ENCODE measurements around the gene UFC1. TPM values are rescaled to one million over a fixed set of nuclear protein-coding genes. Genes with fewer than 3 reads are reported as not detected.
A peak's percentile ranks its signal among the peaks of the same experiment; 100 is the strongest.

UFC1 gene
- polyA plus RNA-seq, 1 experiment: 89.4 TPM

GRCh38 chr1:161130266-161130665 lies 23.5 kb upstream of the UFC1 start:
- CTCF ChIA-PET: no interaction called here
- no peak for TF ChIP-seq CTCF (IDR thresholded peaks at IDR 0.05; ENCODE audit: insufficient read depth, low read depth, low read length)
- H3K36me3 ChIP-seq (ENCODE audit: control insufficient read depth, insufficient read depth, low read length): peaks cover 7% of the 10 kb centered on the region
- H3K4me3 ChIP-seq (ENCODE audit: low read depth, low read length): no peak overlapping the region
- no peak for DNase-seq (ENCODE audit: low read depth)
- H3K27me3 ChIP-seq (ENCODE audit: control insufficient read depth, insufficient read depth, low read length): no peaks in the 10 kb centered on the region
- POLR2A ChIA-PET: no interaction called here

- CTCF ChIA-PET: interaction anchor here (0.9 to 4.4 kb wide), 5 partner anchors 9 to 86 kb away, joined by 3 to 25 read pairs (median 3); partner anchors contain the start of genes KLHDC9 and USF1
- POLR2A ChIA-PET: no interaction called here
- Histone ChIP-seq H3K4me3 (ENCODE audit: low read depth, low read length) (peak overlapping the region; percentile 97), H3K36me3 (ENCODE audit: control insufficient read depth, insufficient read depth, low read length) (peaks cover 7% of the 10 kb centered on the region), H3K27me3 (ENCODE audit: control insufficient read depth, insufficient read depth, low read length) (no peaks in the 10 kb centered on the region)
- DNase-seq (ENCODE audit: low read depth): no peak
- no peak for TF ChIP-seq CTCF (IDR thresholded peaks at IDR 0.05; ENCODE audit: insufficient read depth, low read depth, low read length)
These were observed 22.0 kb upstream of the UFC1 start for GRCh38 chr1:161131523-161132409.

- CTCF ChIA-PET: interaction anchor here (0.9 to 4.4 kb wide), 8 partner anchors 9 to 1334 kb away, joined by 3 to 25 read pairs (median 3); partner anchors contain the start of genes KLHDC9, PPOX and USF1
- no peaks in the 10 kb centered on the region for H3K27me3 ChIP-seq (ENCODE audit: control insufficient read depth, insufficient read depth, low read length)
- TF ChIP-seq CTCF (IDR thresholded peaks at IDR 0.05; ENCODE audit: insufficient read depth, low read depth, low read length): 0 out of 2 replicates have a peak, but pooled peaks have one; percentile 6
- DNase-seq (ENCODE audit: low read depth): peak; percentile 88
- H3K4me3 ChIP-seq (ENCODE audit: low read depth, low read length): peak within 1 kb of the TSS; percentile 97
- H3K36me3 ChIP-seq (ENCODE audit: control insufficient read depth, insufficient read depth, low read length): peaks cover 7% of the 10 kb centered on the region
- POLR2A ChIA-PET: interaction anchor here (0.8 to 1.1 kb wide), 3 partner anchors 15 to 69 kb away, joined by 3 to 6 read pairs (median 4); partner anchors contain the start of genes NDUFS2, NIT1, PFDN2 and UFC1
These were observed 21.2 kb upstream of the UFC1 start, which contains the start of gene DEDD for GRCh38 chr1:161132410-161133219. Gene DEDD (minus strand): TSS chr1:161132667. CDS start chr1:161124462, 8,205 bp downstream.

GRCh38 chr1:161133220-161133740 lies 20.5 kb upstream of the UFC1 start:
- H3K4me3 ChIP-seq (ENCODE audit: low read depth, low read length): peak overlapping the region; percentile 97
- ChIA-PET POLR2A (interaction anchor here (0.8 to 1.1 kb wide), 3 partner anchors 15 to 69 kb away, joined by 3 to 6 read pairs (median 4); partner anchors contain the start of genes NDUFS2, NIT1, PFDN2 and UFC1), CTCF (interaction anchor here (0.9 to 4.4 kb wide), 8 partner anchors 8 to 1334 kb away, joined by 3 to 25 read pairs (median 3); partner anchors contain the start of genes KLHDC9, PPOX and USF1)
- no peak for DNase-seq (ENCODE audit: low read depth)
- peaks cover 4% of the 10 kb centered on the region; the same call in 1 of the 2 replicates for H3K36me3 ChIP-seq (ENCODE audit: control insufficient read depth, insufficient read depth, low read length)
- no peak for TF ChIP-seq CTCF (IDR thresholded peaks at IDR 0.05; ENCODE audit: insufficient read depth, low read depth, low read length)
- no peaks in the 10 kb centered on the region for H3K27me3 ChIP-seq (ENCODE audit: control insufficient read depth, insufficient read depth, low read length)

Data from BJ (cell line).